Ascending aorta (tissue), 2 donors: ENCODE results near the gene LDLRAD4. TPM values are rescaled to one million over a fixed set of nuclear protein-coding genes. Genes with fewer than 3 reads are reported as not detected.
A peak's percentile ranks its signal among the peaks of the same experiment; 100 is the strongest.

ENCODE experiments used
- DNase-seq, 2 donors: peaks; one replicate each; pipeline ENCODE4 v3.0.0-alpha.2; 2019; ENCODE audit warnings: low spot score in 2 of 2
- H3K27ac ChIP-seq, 2 donors: fragments of 200-600 bp; sonication (generic); one replicate each; pipeline ENCODE4 v1.5.1; 2016 to 2017; ENCODE audit warnings: mild to moderate bottlenecking in 1 of 2
- H3K27me3 ChIP-seq: fragments of 200-600 bp; sonication (generic); one replicate; pipeline ENCODE4 v1.5.1; 2017
- H3K36me3 ChIP-seq, 2 donors: fragments of 200-600 bp; sonication (generic); one replicate each; pipeline ENCODE4 v1.5.1; 2016
- H3K4me1 ChIP-seq, 2 donors: fragments of 200-600 bp; sonication (generic); one replicate each; pipeline ENCODE4 v1.5.1; 2016 to 2017; ENCODE audit warnings: mild to moderate bottlenecking in 1 of 2
- H3K4me3 ChIP-seq, 2 donors: fragments of 200-600 bp; sonication (generic); one replicate each; pipeline ENCODE4 v1.5.1; 2016 to 2017; ENCODE audit warnings: mild to moderate bottlenecking in 1 of 2
- H3K9me3 ChIP-seq, 2 donors: fragments of 200-600 bp; sonication (generic); one replicate each; pipeline ENCODE4 v1.5.1; 2016
- CTCF ChIP-seq, 3 experiments: fragments of 200-600 bp in 2 of 3; fragments of 450-650 bp in 1 of 3; sonication (generic) in 2 of 3; IDR thresholded peaks; one replicate each; pipeline ENCODE4 v1.5.1; 2016 to 2019; ENCODE audit warnings: antibody characterized with exemption in 3 of 3, mild to moderate bottlenecking in 1 of 3, moderate library complexity in 1 of 3
- intact Hi-C: fragments of 100-400 bp; cut with DNase I; formaldehyde crosslinking; loops from one replicate; pipeline ENCODE4 v1.15.1; 2023
- total RNA-seq: library from RNA; depleted of rRNA; stranded (reverse); fragments of >200 nt; gene quantifications from one replicate; pipeline ENCODE4 v1.1.0, GENCODE V29; 2016

Gene LDLRAD4
- total RNA-seq, 1 donor from 2014 or later: 21.0 TPM

GRCh38 chr18:13221869-13222855 is 3.6 kb downstream of the LDLRAD4 start:
- H3K9me3 ChIP-seq: no peaks in the 10 kb centered on the region
- peaks cover 0 to 1% of the 10 kb centered on the region in 2 donors for H3K36me3 ChIP-seq
- peak overlapping the region; percentile 67 to 92 for H3K27ac ChIP-seq
- intact Hi-C loops: no loop called here
- peaks cover 13 to 34% of the 10 kb centered on the region in 2 donors for H3K4me1 ChIP-seq
- DNase-seq: peak in 1 of 2 donors; percentile 83
- no peak for TF ChIP-seq CTCF (IDR thresholded peaks at IDR 0.05)
- no peaks in the 10 kb centered on the region for H3K27me3 ChIP-seq
- peak overlapping the region; percentile 23 to 91 for H3K4me3 ChIP-seq

DNA sequence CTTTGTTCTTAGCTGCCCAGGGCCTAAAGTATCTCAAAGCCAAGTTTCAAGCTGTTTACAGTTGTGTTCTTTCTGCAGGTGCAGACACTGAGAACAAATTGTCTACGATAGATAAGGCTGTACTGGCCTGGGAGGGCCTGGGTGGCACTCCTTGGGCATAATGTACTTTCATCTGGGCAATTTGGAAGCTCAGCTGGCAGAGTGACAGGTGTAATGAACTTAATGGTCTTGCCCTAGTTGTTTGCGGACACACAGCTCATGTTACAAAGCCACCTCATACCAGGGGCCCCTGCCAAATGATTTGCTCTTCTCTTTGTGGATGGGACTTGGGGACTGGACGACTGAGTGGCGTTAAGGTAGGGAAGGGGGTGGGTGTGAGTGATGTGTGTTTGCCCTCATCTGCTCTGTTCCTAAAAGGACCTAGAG is 4.3 kb downstream of the LDLRAD4 start:
- Histone ChIP-seq H3K9me3 (no peaks in the 10 kb centered on the region), H3K4me1 (peaks cover 13 to 34% of the 10 kb centered on the region in 2 donors), H3K27me3 (no peaks in the 10 kb centered on the region), H3K27ac (peak overlapping the region; percentile 67 to 92), H3K4me3 (peak overlapping the region; percentile 20 to 91), H3K36me3 (peaks cover 0 to 5% of the 10 kb centered on the region in 2 donors)
- TF ChIP-seq CTCF (IDR thresholded peaks at IDR 0.05): no peak
- DNase-seq: no peak
- intact Hi-C loops: loop anchor here (1.0 kb wide), 1 partner anchor 13 kb away; no protein-coding TSS in a partner anchor

GRCh38 chr18:13223311-13224143 is 5.0 kb downstream of the LDLRAD4 start:
- peaks cover 0 to 8% of the 10 kb centered on the region in 2 donors for H3K36me3 ChIP-seq
- H3K27ac ChIP-seq: peak overlapping the region; percentile 67 to 92
- H3K27me3 ChIP-seq: no peaks in the 10 kb centered on the region
- peak overlapping the region in 1 of 2 donors; percentile 91 for H3K4me3 ChIP-seq
- peak in 1 of 2 donors; percentile 56 for DNase-seq
- no peaks in the 10 kb centered on the region for H3K9me3 ChIP-seq
- intact Hi-C loops: loop anchor here (1.0 kb wide), 1 partner anchor 13 kb away; no protein-coding TSS in a partner anchor
- TF ChIP-seq CTCF (IDR thresholded peaks at IDR 0.05): no peak
- H3K4me1 ChIP-seq: peaks cover 13 to 34% of the 10 kb centered on the region in 2 donors

DNA sequence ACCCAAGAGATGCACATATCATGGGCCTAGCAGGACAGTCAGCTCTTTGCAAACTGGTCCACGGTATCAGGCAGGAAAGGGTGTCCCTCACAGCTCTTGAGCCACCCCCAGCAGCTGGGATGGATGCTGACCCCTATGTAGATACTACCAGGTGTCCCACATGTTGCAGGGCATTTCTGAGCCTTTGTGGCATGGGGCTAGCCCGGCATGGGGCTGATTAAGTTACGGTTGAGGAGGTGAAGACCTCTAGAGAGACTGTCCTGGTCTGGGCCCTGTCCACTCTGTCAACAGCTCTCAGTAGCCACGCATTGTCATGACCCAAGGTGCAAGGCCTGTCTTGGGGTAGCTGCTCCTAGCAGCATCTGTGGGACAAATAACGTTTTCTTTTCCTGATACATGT is 6.7 kb downstream of the LDLRAD4 start:
- TF ChIP-seq CTCF (IDR thresholded peaks at IDR 0.05): no peak
- Histone ChIP-seq H3K4me1 (peaks cover 13 to 33% of the 10 kb centered on the region in 2 donors), H3K27me3 (no peaks in the 10 kb centered on the region), H3K36me3 (peaks cover 0 to 8% of the 10 kb centered on the region in 2 donors), H3K4me3 (no peak overlapping the region), H3K9me3 (no peaks in the 10 kb centered on the region), H3K27ac (no peak overlapping the region)
- intact Hi-C loops: no loop called here
- peak in 1 of 2 donors; percentile 18 for DNase-seq

DNA sequence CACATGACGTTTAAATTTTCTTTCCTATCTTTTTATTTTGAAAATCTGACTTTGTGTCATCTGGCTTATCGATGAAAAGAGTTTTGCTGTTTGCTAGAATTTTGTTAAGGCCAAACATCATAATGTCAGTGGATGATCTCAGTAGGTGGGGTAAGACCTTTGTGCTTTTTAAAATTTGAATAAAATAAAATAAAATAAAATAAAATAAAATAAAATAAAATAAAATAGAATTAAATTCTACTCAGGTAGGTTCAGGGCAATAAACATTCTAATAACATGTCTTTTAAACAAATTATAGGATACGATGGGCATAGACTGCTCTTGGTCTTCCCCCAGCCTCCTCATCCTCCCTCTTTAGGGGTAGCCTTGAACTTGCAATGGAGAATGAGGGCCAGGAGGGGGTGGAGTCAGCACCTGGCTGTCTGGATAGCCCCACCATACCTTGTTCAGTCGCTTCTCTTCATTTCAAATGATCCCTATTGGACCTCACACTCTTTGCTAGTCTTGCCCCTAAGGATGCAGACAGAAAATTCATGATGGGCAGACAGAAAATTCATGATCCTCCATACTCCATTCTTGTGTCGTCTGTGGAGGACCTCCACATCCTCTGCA is 8.1 kb downstream of the LDLRAD4 start:
- Histone ChIP-seq H3K27me3 (no peaks in the 10 kb centered on the region), H3K4me1 (peaks cover 11 to 21% of the 10 kb centered on the region in 2 donors), H3K36me3 (peaks cover 0 to 8% of the 10 kb centered on the region in 2 donors), H3K9me3 (no peaks in the 10 kb centered on the region), H3K27ac (no peak overlapping the region), H3K4me3 (no peak overlapping the region)
- no peak for TF ChIP-seq CTCF (IDR thresholded peaks at IDR 0.05)
- DNase-seq: no peak
- intact Hi-C loops: no loop called here
